SK-N-SH (cell line): ENCODE data around the gene MAMSTR. TPM values are rescaled to one million over a fixed set of nuclear protein-coding genes. Genes with fewer than 3 reads are reported as not detected.

ENCODE experiments used
- CTCF ChIA-PET: fragments of 300-600, 350-600 bp; formaldehyde crosslinking; extraction: SDS; loops from one replicate; lab custom pipeline; 2021; lab: Yijun Ruan, JAX
- POLR2A ChIA-PET: fragments of 350-600 bp; sonication (Branson Sonifier 250); formaldehyde crosslinking; extraction: SDS; loops from one replicate; lab custom pipeline; 2020; ENCODE audit warnings: antibody characterized with exemption, inconsistent platforms; lab: Yijun Ruan, JAX
- DNase-seq: peaks from one replicate; pipeline ENCODE4 v3.0.0; 2012
- H2AFZ ChIP-seq: fragments of 200-600 bp; sonication (generic); 2 replicates; pipeline ENCODE4 v1.8.1; 2016; ENCODE audit warnings: antibody characterized with exemption, mild to moderate bottlenecking, low read depth
- H3F3A ChIP-seq: fragments of 200-600 bp; sonication (generic); replicated peaks from 2 replicates; pipeline ENCODE3; 2016; ENCODE audit warnings: antibody characterized with exemption, mild to moderate bottlenecking; ENCODE audit not compliant: insufficient read depth
- H3K27ac ChIP-seq, 2 experiments: fragments of 200-500 bp in 1 of 2; fragments of 200-600 bp in 1 of 2; sonication (Bioruptor generic) in 1 of 2; sonication (generic), shearing (Covaris generic) in 1 of 2; 2 replicates each; pipeline versions ENCODE4 v1.5.1 to v1.6.1; 2014 to 2016; ENCODE audit warnings: low read depth in 2 of 2, inconsistent platforms in 1 of 2, low read length in 1 of 2, mild to moderate bottlenecking in 1 of 2, mixed read lengths in 1 of 2
- H3K27me3 ChIP-seq: fragments of 200-600 bp; sonication (generic), shearing (Covaris generic); 2 replicates; pipeline ENCODE4 v1.6.1; 2016; ENCODE audit warnings: mixed run types; ENCODE audit not compliant: insufficient read depth
- H3K36me3 ChIP-seq, 2 experiments: fragments of 200-500 bp in 1 of 2; fragments of 200-600 bp in 1 of 2; sonication (Bioruptor generic) in 1 of 2; sonication (generic) in 1 of 2; replicated peaks in 1 of 2; 2 replicates each; pipeline versions ENCODE3 to v1.5.1; 2014 to 2016; ENCODE audit warnings: low read length in 1 of 2, mild to moderate bottlenecking in 1 of 2; ENCODE audit not compliant: insufficient read depth in 2 of 2, control insufficient read depth in 1 of 2
- H3K4me1 ChIP-seq, 2 experiments: fragments of 200-500 bp in 1 of 2; fragments of 200-600 bp in 1 of 2; sonication (Bioruptor generic) in 1 of 2; sonication (generic), shearing (Covaris generic) in 1 of 2; 2 replicates each; pipeline versions ENCODE4 v1.5.1 to v1.6.1; 2014 to 2016; ENCODE audit warnings: low read depth in 1 of 2, low read length in 1 of 2, mixed run types in 1 of 2; ENCODE audit not compliant: insufficient read depth in 2 of 2, control insufficient read depth in 1 of 2
- H3K4me2 ChIP-seq: fragments of 200-600 bp; sonication (generic), shearing (Covaris generic); 2 replicates; pipeline ENCODE4 v1.6.1; 2017; ENCODE audit warnings: mixed run types
- H3K4me3 ChIP-seq, 2 experiments: fragments of 200-500 bp in 1 of 2; fragments of 200-600 bp in 1 of 2; sonication (Bioruptor generic) in 1 of 2; sonication (generic), shearing (Covaris generic) in 1 of 2; 2 replicates each; pipeline versions ENCODE4 v1.5.1 to v1.8.1; 2014 to 2016; ENCODE audit warnings: low read depth in 2 of 2, inconsistent platforms in 1 of 2, low read length in 1 of 2, mild to moderate bottlenecking in 1 of 2, mixed read lengths in 1 of 2, moderate library complexity in 1 of 2
- H3K79me2 ChIP-seq: fragments of 200-600 bp; sonication (generic); 2 replicates; pipeline ENCODE4 v1.8.1; 2017; ENCODE audit warnings: mild to moderate bottlenecking; ENCODE audit not compliant: insufficient read depth
- H3K9ac ChIP-seq: fragments of 200-600 bp; sonication (generic); 2 replicates; pipeline ENCODE4 v1.6.1; 2017; ENCODE audit warnings: mixed run types
- H3K9me2 ChIP-seq: fragments of 200-600 bp; sonication (generic); 2 replicates; pipeline ENCODE4 v1.6.1; 2017; ENCODE audit warnings: mixed run types
- H3K9me3 ChIP-seq: fragments of 200-600 bp; sonication (generic); 2 replicates; pipeline ENCODE4 v1.6.1; 2017; ENCODE audit warnings: mixed run types, mild to moderate bottlenecking, moderate library complexity
- H4K20me1 ChIP-seq: fragments of 200-600 bp; sonication (generic); 2 replicates; pipeline ENCODE4 v1.6.1; 2017; ENCODE audit warnings: mild to moderate bottlenecking, mixed run types; ENCODE audit not compliant: insufficient read depth
- CHD2 ChIP-seq: fragments of 150-350 bp; IDR thresholded peaks from 2 replicates; pipeline ENCODE4 v1.6.1; 2018; ENCODE audit warnings: low read length; ENCODE audit not compliant: partially characterized antibody
- CTCF ChIP-seq: fragments of 200-600 bp; sonication (generic); IDR thresholded peaks from 2 replicates; pipeline ENCODE4 v1.6.1; 2017; ENCODE audit warnings: antibody characterized with exemption, mild to moderate bottlenecking, moderate library complexity
- EP300 ChIP-seq, 2 experiments: IDR thresholded peaks; 2 replicates each; pipeline versions ENCODE4 v1.4.0 to v1.6.1; 2012; ENCODE audit warnings: borderline replicate concordance in 1 of 2, low read depth in 1 of 2, low read length in 1 of 2
- GABPA ChIP-seq: IDR thresholded peaks from 2 replicates; pipeline ENCODE4 v1.4.0; 2012; ENCODE audit warnings: low read depth, mild to moderate bottlenecking
- JUND ChIP-seq: IDR thresholded peaks from 2 replicates; pipeline ENCODE4 v1.4.0; 2012
- MAX ChIP-seq: IDR thresholded peaks from 2 replicates; pipeline ENCODE4 v1.4.0; 2012; ENCODE audit warnings: low read depth
- MXI1 ChIP-seq: IDR thresholded peaks from 2 replicates; pipeline ENCODE4 v1.6.1; 2012; ENCODE audit warnings: mild to moderate bottlenecking, low read depth, low read length, improper control_type of control experiment
- NRF1 ChIP-seq: IDR thresholded peaks from 2 replicates; pipeline ENCODE4 v1.6.1; 2012; ENCODE audit warnings: low read depth, mild to moderate bottlenecking, low read length
- PBX3 ChIP-seq: IDR thresholded peaks from 2 replicates; pipeline ENCODE4; 2012
- POLR2AphosphoS5 ChIP-seq: IDR thresholded peaks from 2 replicates; pipeline ENCODE4 v1.6.1; 2012; ENCODE audit warnings: low read depth, low read length
- RAD21 ChIP-seq: IDR thresholded peaks from 2 replicates; pipeline ENCODE4 v1.6.1; 2012; ENCODE audit warnings: mild to moderate bottlenecking, low read length
- RCOR1 ChIP-seq: fragments of 150-350 bp; IDR thresholded peaks from 2 replicates; pipeline ENCODE4 v1.6.1; 2017; ENCODE audit warnings: antibody characterized with exemption, low read length
- SIN3A ChIP-seq: IDR thresholded peaks from 2 replicates; pipeline ENCODE4 v1.6.1; 2012; ENCODE audit warnings: low read depth, mild to moderate bottlenecking, low read length, moderate library complexity, borderline replicate concordance
- TCF12 ChIP-seq: IDR thresholded peaks from 2 replicates; pipeline ENCODE4 v1.4.0; 2012
- TEAD4 ChIP-seq: IDR thresholded peaks from 2 replicates; pipeline ENCODE4 v1.4.0; 2012; ENCODE audit warnings: mild to moderate bottlenecking, borderline replicate concordance; ENCODE audit not compliant: insufficient read depth
- USF1 ChIP-seq: IDR thresholded peaks from 2 replicates; pipeline ENCODE4 v1.4.0; 2012; ENCODE audit warnings: low read depth, borderline replicate concordance
- WGBS: methylation state at CpG from one replicate; pipeline ENCODE4 v1.1.6; 2017; ENCODE audit warnings: low lambda C conversion rate; 5-methylcytosine and 5-hydroxymethylcytosine counted together
- polyA plus RNA-seq, 3 experiments: library from polyadenylated mRNA; depleted of rRNA; stranded (reverse); fragments of >200 nt; gene quantifications; 2 replicates each; pipeline ENCODE4 v1.2.3, GENCODE V29; 2012

Gene MAMSTR
- polyA plus RNA-seq, 1 of the 3 experiments (the other 2 are of a cell fraction) = 1.1 TPM

- no peaks in the 10 kb centered on the region for H3K79me2 ChIP-seq
- no peaks in the 10 kb centered on the region for H4K20me1 ChIP-seq
- TF ChIP-seq USF1 (no peak), CHD2 (no peak), TEAD4 (no peak), MAX (no peak), MXI1 (no peak), TCF12 (no peak), POLR2AphosphoS5 (no peak), GABPA (no peak), RCOR1 (no peak), PBX3 (no peak), SIN3A (no peak), EP300 (IDR thresholded peaks at IDR 0.05; ENCODE audit: borderline replicate concordance in 1 of 2, low read depth in 1 of 2, low read length in 1 of 2) (no peak), JUND (no peak), RAD21 (no peak)
- no peaks in the 10 kb centered on the region for H3K27me3 ChIP-seq
- no peaks in the 10 kb centered on the region for H3F3A ChIP-seq
- WGBS = 92% methylated on average over 10 of the region's 11 CpGs
- no peaks in the 10 kb centered on the region for H3K9me3 ChIP-seq
- DNase-seq = no peak
- H3K4me1 ChIP-seq = no peaks in the 10 kb centered on the region
- no peaks in the 10 kb centered on the region for H3K9me2 ChIP-seq
- H3K27ac ChIP-seq = no peak overlapping the region
- ChIA-PET POLR2A (no interaction called here), CTCF (interaction anchor here (2.2 kb wide), 1 partner anchor 8 kb away, joined by 6 read pairs; no protein-coding TSS in a partner anchor)
- H3K9ac ChIP-seq = no peak overlapping the region
- no peaks in the 10 kb centered on the region for H3K36me3 ChIP-seq
- H2AFZ ChIP-seq = no peak overlapping the region
- no peak overlapping the region for H3K4me2 ChIP-seq
- H3K4me3 ChIP-seq = no peak overlapping the region
Observed at GRCh38 chr19:48683349-48683748, 36.2 kb downstream of the MAMSTR start.

- Histone ChIP-seq H4K20me1 (no peaks in the 10 kb centered on the region), H3K9ac (no peak overlapping the region), H3K27ac (no peak overlapping the region), H2AFZ (no peak overlapping the region), H3K9me2 (no peaks in the 10 kb centered on the region), H3K4me3 (no peak overlapping the region), H3F3A (no peaks in the 10 kb centered on the region), H3K36me3 (no peaks in the 10 kb centered on the region), H3K27me3 (no peaks in the 10 kb centered on the region), H3K4me1 (no peaks in the 10 kb centered on the region), H3K9me3 (no peaks in the 10 kb centered on the region), H3K4me2 (no peak overlapping the region), H3K79me2 (no peaks in the 10 kb centered on the region)
- no peak for TF ChIP-seq JUND
- no peak for TF ChIP-seq NRF1
- TF ChIP-seq CTCF = no peak
- ChIA-PET POLR2A (no interaction called here), CTCF (no interaction called here)
- no peak for DNase-seq
- WGBS = 76% methylated on average over 6 of the region's 7 CpGs
Observed at GRCh38 chr19:48681127-48681470, 38.4 kb downstream of the MAMSTR start.
